K562 (cell line): Measurements from ENCODE around the gene MPV17L2. TPM values are rescaled to one million over a fixed set of nuclear protein-coding genes. Genes with fewer than 3 reads are reported as not detected.

ENCODE experiments used
- ATAC-seq: fragments of 200-7000 bp; cut with Tn5 transposase; 3 replicates; pipeline ENCODE4 v1.9.1; 2020; ENCODE audit warnings: moderate library complexity
- BruUV-seq: library from RNA; stranded (reverse); fragments of 400-500 nt; replicated peaks from 2 replicates; lab custom pipeline; 2021; lab: Mats Ljungman, UMichigan
- CTCF ChIA-PET: fragments of 300-600 bp; formaldehyde crosslinking; extraction: SDS; loops from one replicate; lab custom pipeline; 2021; ENCODE audit warnings: low intra/inter-chr PET ratio; lab: Yijun Ruan, JAX
- POLR2A ChIA-PET: fragments of 300-600, 350-650 bp; sonication (Branson Sonifier 250); formaldehyde crosslinking; extraction: SDS; loops from one replicate; lab custom pipeline; 2021; ENCODE audit warnings: antibody characterized with exemption, inconsistent platforms; lab: Yijun Ruan, JAX
- DNase-seq, 4 experiments: peaks; one replicate each; pipeline versions ENCODE4 v3.0.0 to v3.0.0-alpha.2; 2011 to 2018; ENCODE audit warnings: low spot score in 3 of 4, mixed read lengths in 3 of 4; ENCODE audit errors: extremely low read depth in 1 of 4
- FAIRE-seq: peaks from 2 replicates; lab custom pipeline; 2011; peaks lifted over from hg19 to GRCh38; lab: Jason Lieb, UNC
- H2AFZ ChIP-seq: 2 replicates; pipeline ENCODE4 v1.6.0; 2011; ENCODE audit warnings: low read depth, low read length, control low read depth, inconsistent platforms
- H3K27ac ChIP-seq: fragments of 200-600 bp; 3 replicates; pipeline ENCODE4 v1.8.0; 2011; ENCODE audit warnings: low read depth, mild to moderate bottlenecking, control low read depth, inconsistent platforms, low read length, moderate library complexity, mixed read lengths; ENCODE audit errors: extremely low read depth
- H3K27me3 ChIP-seq, 2 experiments: fragments of 300-600 bp in 1 of 2; 2 replicates in 1 of 2; 3 replicates in 1 of 2; pipeline versions ENCODE4 v1.6.0 to v1.8.0; 2011; ENCODE audit warnings: inconsistent platforms in 2 of 2, low read length in 2 of 2, mild to moderate bottlenecking in 1 of 2, mixed read lengths in 1 of 2, moderate library complexity in 1 of 2; ENCODE audit not compliant: control insufficient read depth in 2 of 2, insufficient read depth in 2 of 2
- H3K36me3 ChIP-seq: fragments of 300-600 bp; 3 replicates; pipeline ENCODE4 v1.8.0; 2011; ENCODE audit warnings: mild to moderate bottlenecking, low read length, inconsistent platforms; ENCODE audit not compliant: control insufficient read depth, insufficient read depth
- H3K4me1 ChIP-seq, 2 experiments: fragments of 200-600 bp in 1 of 2; replicated peaks in 1 of 2; 2 replicates in 1 of 2; 3 replicates in 1 of 2; pipeline versions ENCODE4 v1.5.1 to v1.8.0; 2011; ENCODE audit warnings: inconsistent platforms in 2 of 2, low read length in 2 of 2, mild to moderate bottlenecking in 1 of 2, mixed read lengths in 1 of 2, moderate library complexity in 1 of 2; ENCODE audit not compliant: control insufficient read depth in 2 of 2, insufficient read depth in 2 of 2
- H3K4me2 ChIP-seq: 2 replicates; pipeline ENCODE4 v1.6.1; 2011; ENCODE audit warnings: low read length, control low read depth, inconsistent platforms, mixed read lengths; ENCODE audit not compliant: insufficient read depth
- H3K4me3 ChIP-seq: fragments of 200-600 bp; sonication (generic), shearing (Covaris generic); 2 replicates; pipeline ENCODE4 v1.5.1; 2016; ENCODE audit warnings: control low read depth, inconsistent platforms
- H3K79me2 ChIP-seq: fragments of 200-600 bp; 3 replicates; pipeline ENCODE4 v1.8.0; 2011; ENCODE audit warnings: low read length, inconsistent platforms; ENCODE audit not compliant: control insufficient read depth, insufficient read depth
- H3K9ac ChIP-seq, 2 experiments: 2 replicates each; pipeline versions ENCODE4 v1.6.0 to v1.6.1; 2011; ENCODE audit warnings: low read depth in 2 of 2, low read length in 2 of 2, control low read depth in 1 of 2, inconsistent platforms in 1 of 2, mild to moderate bottlenecking in 1 of 2, mixed read lengths in 1 of 2; ENCODE audit not compliant: insufficient read depth in 1 of 2
- H3K9me1 ChIP-seq: one replicate; pipeline ENCODE4 v1.6.0; 2011; ENCODE audit warnings: inconsistent platforms, mild to moderate bottlenecking, low read length, moderate library complexity; ENCODE audit not compliant: control insufficient read depth, insufficient read depth
- H3K9me3 ChIP-seq: replicated peaks from 2 replicates; pipeline ENCODE4 v1.5.1; 2011; ENCODE audit warnings: low read depth, low read length, inconsistent platforms; ENCODE audit not compliant: control insufficient read depth, insufficient read depth
- H4K20me1 ChIP-seq: replicated peaks from 2 replicates; pipeline ENCODE4 v1.6.1; 2011; ENCODE audit warnings: low read length, inconsistent platforms, mixed read lengths; ENCODE audit not compliant: control insufficient read depth, insufficient read depth
- BDP1 ChIP-seq: IDR thresholded peaks from 3 replicates; pipeline ENCODE4 v1.6.1; 2011; ENCODE audit not compliant: insufficient read length, insufficient read depth
- BRCA1 ChIP-seq, 2 experiments: fragments of 450-650 bp in 1 of 2; sonication (generic) in 1 of 2; formaldehyde crosslinking in 1 of 2; IDR thresholded peaks; 2 replicates each; pipeline versions ENCODE4 v1.5.0 to v1.6.1; 2017 to 2020; ENCODE audit warnings: mild to moderate bottlenecking in 1 of 2, missing genetic modification reagents in 1 of 2
- MAFG ChIP-seq: fragments of 450-650 bp; conservative IDR thresholded peaks from 2 replicates; pipeline ENCODE4 v1.6.1; 2016; ENCODE audit warnings: missing genetic modification characterization, missing compliant biosample characterization
- MEF2A ChIP-seq: IDR thresholded peaks from 2 replicates; pipeline ENCODE4 v1.6.1; 2011; ENCODE audit warnings: low read depth, mild to moderate bottlenecking, low read length, moderate library complexity; ENCODE audit not compliant: control insufficient read depth
- NCOA1 ChIP-seq: fragments of 450-650 bp; IDR thresholded peaks from 2 replicates; pipeline ENCODE4 v1.6.1; 2016; ENCODE audit warnings: low read depth
- SMARCC2 ChIP-seq: fragments of 450-650 bp; IDR thresholded peaks from 2 replicates; pipeline ENCODE4 v1.6.1; 2017; ENCODE audit warnings: antibody characterized with exemption, moderate library complexity, mild to moderate bottlenecking, low read depth
- ZEB2 ChIP-seq: fragments of 450-650 bp; IDR thresholded peaks from 2 replicates; pipeline ENCODE4 v1.6.1; 2016
- ZKSCAN8 ChIP-seq: fragments of 200-800 bp; sonication (Bioruptor generic); IDR thresholded peaks from 2 replicates; pipeline ENCODE4 v1.6.1; 2016; ENCODE audit warnings: missing genetic modification characterization, missing compliant biosample characterization
- ZNF717 ChIP-seq: fragments of 250-450 bp; sonication (Bioruptor Pico); IDR thresholded peaks from 2 replicates; pipeline ENCODE4 v1.5.0; 2021
- WGBS: fragments of 100-300 bp; shearing (Covaris generic); methylation state at CpG from one replicate; pipeline ENCODE4 v1.1.6; 2016; ENCODE audit warnings: low coverage, mixed read lengths; ENCODE audit not compliant: insufficient coverage; ENCODE audit errors: missing lambda C conversion rate; 5-methylcytosine and 5-hydroxymethylcytosine counted together
- in situ Hi-C: fragments of 300-500 bp; cut with MboI; formaldehyde crosslinking; loops from 4 replicates; pipeline ENCODE4 v1.15.0; 2018; ENCODE audit warnings: inconsistent platforms, mixed read lengths
- intact Hi-C: fragments of 100-400 bp; cut with micrococcal nuclease; formaldehyde crosslinking; loops from 2 replicates; pipeline ENCODE4 v1.14.2; 2022
- polyA plus RNA-seq, 8 experiments: library from polyadenylated mRNA; depleted of rRNA in 4 of 8; stranded (reverse) in 5 of 8; unstranded in 3 of 8; fragments of >200 nt; fragmentation: Nextera tagmentation in 2 of 8; fragmentation: Illumina TruSeq in 1 of 8; extraction: Ambion mirVana in 2 of 8; extraction: Trizol in 1 of 8; gene quantifications; 2 replicates each; pipeline versions ENCODE4 v1.2.1 to v1.2.3, GENCODE V29; 2011 to 2014; ENCODE audit warnings: inconsistent platforms in 1 of 8, missing spikeins in 1 of 8
- total RNA-seq, 7 experiments: library from RNA; depleted of rRNA in 6 of 7; stranded (reverse); fragments of >200 nt in 6 of 7; fragmentation: Illumina TruSeq in 2 of 7; extraction: Trizol in 2 of 7; gene quantifications; 2 replicates each; pipeline versions ENCODE4 v1.2.1 to v1.2.3, GENCODE V29; 2011 to 2021; ENCODE audit warnings: low replicate concordance in 1 of 7
- TF ChIP-seq, protein P1 (sequence below): fragments of 450-650 bp; IDR thresholded peaks from 2 replicates; pipeline ENCODE4 v1.6.1; 2016; ENCODE audit warnings: missing biosample characterization, missing genetic modification characterization
- TF ChIP-seq, protein P2 (sequence below): sonication (generic); formaldehyde crosslinking; IDR thresholded peaks from 2 replicates; pipeline ENCODE4 v1.8.1; 2023; ENCODE audit warnings: mild to moderate bottlenecking, missing genetic modification reagents
- TF ChIP-seq, protein P3 (sequence below): fragments of 450-650 bp; IDR thresholded peaks from 2 replicates; pipeline ENCODE4 v1.6.1; 2018; ENCODE audit not compliant: partially characterized antibody
- TF ChIP-seq, protein P4 (sequence below): fragments of 450-650 bp; IDR thresholded peaks from 2 replicates; pipeline ENCODE4 v1.6.1; 2014; ENCODE audit warnings: low read depth, mild to moderate bottlenecking, moderate library complexity, borderline replicate concordance

MPV17L2 gene
- total and polyA plus RNA-seq, 9 of the 15 experiments (the other 6 are each of a cell fraction or from before 2014, with no cell fraction given): 10.6 to 60.2 (median 28.5) TPM

DNA sequence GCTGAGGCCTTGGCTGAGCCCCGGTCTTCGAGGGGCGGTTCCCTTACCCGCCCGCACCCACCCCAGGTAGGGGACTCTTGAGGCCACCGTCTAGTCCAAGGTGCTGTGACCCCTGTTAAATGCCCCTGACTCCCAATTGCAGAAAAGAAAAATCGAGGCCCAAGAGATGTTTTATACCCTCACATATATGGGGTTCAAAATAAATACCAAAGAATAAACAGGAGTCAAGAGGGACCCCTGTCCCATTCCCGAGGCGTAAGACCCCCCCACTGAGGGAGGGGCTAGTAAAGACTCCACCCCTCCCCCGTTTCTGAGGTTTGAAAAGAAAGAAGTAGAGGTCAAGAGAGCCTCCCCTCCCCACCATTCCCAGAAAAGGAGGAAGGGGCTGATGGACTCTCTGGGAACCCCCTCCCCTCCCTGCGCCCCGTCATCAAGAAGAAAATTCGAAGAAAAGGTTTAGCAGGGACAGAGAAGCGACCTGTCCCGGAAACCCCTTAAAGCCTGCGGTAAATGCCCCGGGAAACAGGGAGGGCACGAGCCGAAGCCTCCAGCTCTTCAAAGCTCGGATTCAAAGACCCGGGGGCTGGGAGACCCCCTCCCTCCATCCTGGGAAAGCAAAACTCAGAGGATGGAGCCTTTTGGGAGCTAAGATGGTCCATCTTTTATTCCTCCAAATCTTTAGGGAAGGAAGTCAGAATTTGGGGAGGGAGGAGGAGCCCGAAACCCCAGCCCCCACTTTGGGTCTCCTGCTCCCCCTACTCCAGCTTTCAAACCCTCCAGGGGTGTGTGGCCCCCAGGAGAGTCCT, 11.6 kb downstream of the MPV17L2 start:
- peaks cover 25% of the 10 kb centered on the region for H3K79me2 ChIP-seq
- FAIRE-seq: no peak
- H4K20me1 ChIP-seq: no peaks in the 10 kb centered on the region; the same call in 1 of the 2 replicates
- H3K9ac ChIP-seq: peak overlapping the region; percentile 86 to 95
- no peaks in the 10 kb centered on the region for H3K27me3 ChIP-seq
- H3K4me1 ChIP-seq: peaks cover 14 to 45% of the 10 kb centered on the region in 2 experiments; a peak in 4 of 5 replicates
- H3K27ac ChIP-seq: peak overlapping the region; percentile 86
- POLR2A ChIA-PET: interaction anchor here (0.6 to 3.5 kb wide), 18 partner anchors 11 to 212 kb away, joined by 3 to 28 read pairs (median 4); partner anchors contain the start of genes GDF15, IFI30, IQCN and JUND
- H3K36me3 ChIP-seq: peaks cover 23% of the 10 kb centered on the region; the same call in 1 of the 3 replicates
- peak overlapping the region; percentile 68 for H3K4me3 ChIP-seq
- WGBS: 0% methylated on average over 16 of the region's 22 CpGs
- CTCF ChIA-PET: interaction anchor here (0.8 to 1.1 kb wide), 2 partner anchors 46 to 119 kb away, joined by 3 to 4 read pairs; partner anchors contain the start of gene LSM4
- intact Hi-C loops: loop anchor here (5.0 kb wide), 2 partner anchors 123 to 213 kb away; partner anchors contain the start of gene SSBP4
- H3K9me3 ChIP-seq: no peaks in the 10 kb centered on the region
- BruUV-seq: TSS peak; percentile 91
- H3K4me2 ChIP-seq: peak overlapping the region; percentile 82
- H3K9me1 ChIP-seq: no peaks in the 10 kb centered on the region
- in situ Hi-C loops: loop anchor here (5.0 kb wide), 1 partner anchor 48 kb away; no protein-coding TSS in a partner anchor
- ATAC-seq: peak; percentile 43
- DNase-seq: peak in 1 of 4 experiments; percentile 79
- H2AFZ ChIP-seq: peak overlapping the region; percentile 90
- 0 out of 2 replicates have a peak, but pooled peaks have one; percentile 37 for TF ChIP-seq SMARCC2
- TF ChIP-seq, protein P1, sequence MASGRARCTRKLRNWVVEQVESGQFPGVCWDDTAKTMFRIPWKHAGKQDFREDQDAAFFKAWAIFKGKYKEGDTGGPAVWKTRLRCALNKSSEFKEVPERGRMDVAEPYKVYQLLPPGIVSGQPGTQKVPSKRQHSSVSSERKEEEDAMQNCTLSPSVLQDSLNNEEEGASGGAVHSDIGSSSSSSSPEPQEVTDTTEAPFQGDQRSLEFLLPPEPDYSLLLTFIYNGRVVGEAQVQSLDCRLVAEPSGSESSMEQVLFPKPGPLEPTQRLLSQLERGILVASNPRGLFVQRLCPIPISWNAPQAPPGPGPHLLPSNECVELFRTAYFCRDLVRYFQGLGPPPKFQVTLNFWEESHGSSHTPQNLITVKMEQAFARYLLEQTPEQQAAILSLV: no peak
- 0 out of 2 replicates have a peak, but pooled peaks have one; percentile 14 for TF ChIP-seq ZEB2
- no peak for TF ChIP-seq ZKSCAN8 (CRISPR knock-in tag)
- no peak for TF ChIP-seq MAFG
- TF ChIP-seq NCOA1: no peak
- no peak for TF ChIP-seq ZNF717 (CRISPR knock-in tag)
- TF ChIP-seq, protein P2, sequence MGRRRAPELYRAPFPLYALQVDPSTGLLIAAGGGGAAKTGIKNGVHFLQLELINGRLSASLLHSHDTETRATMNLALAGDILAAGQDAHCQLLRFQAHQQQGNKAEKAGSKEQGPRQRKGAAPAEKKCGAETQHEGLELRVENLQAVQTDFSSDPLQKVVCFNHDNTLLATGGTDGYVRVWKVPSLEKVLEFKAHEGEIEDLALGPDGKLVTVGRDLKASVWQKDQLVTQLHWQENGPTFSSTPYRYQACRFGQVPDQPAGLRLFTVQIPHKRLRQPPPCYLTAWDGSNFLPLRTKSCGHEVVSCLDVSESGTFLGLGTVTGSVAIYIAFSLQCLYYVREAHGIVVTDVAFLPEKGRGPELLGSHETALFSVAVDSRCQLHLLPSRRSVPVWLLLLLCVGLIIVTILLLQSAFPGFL (CRISPR knock-in tag): no peak
- no peak for TF ChIP-seq MEF2A
- TF ChIP-seq, protein P3, sequence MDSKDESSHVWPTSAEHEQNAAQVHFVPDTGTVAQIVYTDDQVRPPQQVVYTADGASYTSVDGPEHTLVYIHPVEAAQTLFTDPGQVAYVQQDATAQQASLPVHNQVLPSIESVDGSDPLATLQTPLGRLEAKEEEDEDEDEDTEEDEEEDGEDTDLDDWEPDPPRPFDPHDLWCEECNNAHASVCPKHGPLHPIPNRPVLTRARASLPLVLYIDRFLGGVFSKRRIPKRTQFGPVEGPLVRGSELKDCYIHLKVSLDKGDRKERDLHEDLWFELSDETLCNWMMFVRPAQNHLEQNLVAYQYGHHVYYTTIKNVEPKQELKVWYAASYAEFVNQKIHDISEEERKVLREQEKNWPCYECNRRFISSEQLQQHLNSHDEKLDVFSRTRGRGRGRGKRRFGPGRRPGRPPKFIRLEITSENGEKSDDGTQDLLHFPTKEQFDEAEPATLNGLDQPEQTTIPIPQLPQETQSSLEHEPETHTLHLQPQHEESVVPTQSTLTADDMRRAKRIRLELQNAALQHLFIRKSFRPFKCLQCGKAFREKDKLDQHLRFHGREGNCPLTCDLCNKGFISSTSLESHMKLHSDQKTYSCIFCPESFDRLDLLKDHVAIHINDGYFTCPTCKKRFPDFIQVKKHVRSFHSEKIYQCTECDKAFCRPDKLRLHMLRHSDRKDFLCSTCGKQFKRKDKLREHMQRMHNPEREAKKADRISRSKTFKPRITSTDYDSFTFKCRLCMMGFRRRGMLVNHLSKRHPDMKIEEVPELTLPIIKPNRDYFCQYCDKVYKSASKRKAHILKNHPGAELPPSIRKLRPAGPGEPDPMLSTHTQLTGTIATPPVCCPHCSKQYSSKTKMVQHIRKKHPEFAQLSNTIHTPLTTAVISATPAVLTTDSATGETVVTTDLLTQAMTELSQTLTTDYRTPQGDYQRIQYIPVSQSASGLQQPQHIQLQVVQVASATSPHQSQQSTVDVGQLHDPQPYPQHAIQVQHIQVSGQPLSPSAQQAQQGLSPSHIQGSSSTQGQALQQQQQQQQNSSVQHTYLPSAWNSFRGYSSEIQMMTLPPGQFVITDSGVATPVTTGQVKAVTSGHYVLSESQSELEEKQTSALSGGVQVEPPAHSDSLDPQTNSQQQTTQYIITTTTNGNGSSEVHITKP: peak; percentile 99
- TF ChIP-seq, protein P4, sequence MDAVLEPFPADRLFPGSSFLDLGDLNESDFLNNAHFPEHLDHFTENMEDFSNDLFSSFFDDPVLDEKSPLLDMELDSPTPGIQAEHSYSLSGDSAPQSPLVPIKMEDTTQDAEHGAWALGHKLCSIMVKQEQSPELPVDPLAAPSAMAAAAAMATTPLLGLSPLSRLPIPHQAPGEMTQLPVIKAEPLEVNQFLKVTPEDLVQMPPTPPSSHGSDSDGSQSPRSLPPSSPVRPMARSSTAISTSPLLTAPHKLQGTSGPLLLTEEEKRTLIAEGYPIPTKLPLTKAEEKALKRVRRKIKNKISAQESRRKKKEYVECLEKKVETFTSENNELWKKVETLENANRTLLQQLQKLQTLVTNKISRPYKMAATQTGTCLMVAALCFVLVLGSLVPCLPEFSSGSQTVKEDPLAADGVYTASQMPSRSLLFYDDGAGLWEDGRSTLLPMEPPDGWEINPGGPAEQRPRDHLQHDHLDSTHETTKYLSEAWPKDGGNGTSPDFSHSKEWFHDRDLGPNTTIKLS: 0 out of 2 replicates have a peak, but pooled peaks have one; percentile 20
- TF ChIP-seq BDP1: no peak
- TF ChIP-seq BRCA1 (IDR thresholded peaks at IDR 0.05): no peak
- TF ChIP-seq BRCA1 (CRISPR knock-in tag; IDR thresholded peaks at IDR 0.05): no peak
